Cardiac fibroblast (primary cell): ENCODE results near the gene PRPF39.
"Not testable (repeated sequence)": the region's sequence is repeated elsewhere in the genome, so short reads cannot be mapped to it uniquely, and the experiment has no call there.

Experiments
- DNase-seq, 2 donors: peaks; one replicate each; pipeline versions ENCODE4 v3.0.0 to v3.0.0-alpha.2; 2010; ENCODE audit warnings: low read depth in 2 of 2
- H3K4me3 ChIP-seq, 2 donors: replicated peaks in 1 of 2; 1 replicate in 1 of 2; 2 replicates in 1 of 2; pipeline ENCODE4 v1.5.1; 2011; ENCODE audit warnings: low read depth in 2 of 2, low read length in 2 of 2, mild to moderate bottlenecking in 2 of 2, moderate library complexity in 1 of 2
- TF ChIP-seq, protein P1 (sequence below): IDR thresholded peaks from one replicate; pipeline ENCODE4 v1.5.1; 2011; ENCODE audit warnings: low read depth, mild to moderate bottlenecking, low read length, inconsistent platforms

The PRPF39 gene

DNA sequence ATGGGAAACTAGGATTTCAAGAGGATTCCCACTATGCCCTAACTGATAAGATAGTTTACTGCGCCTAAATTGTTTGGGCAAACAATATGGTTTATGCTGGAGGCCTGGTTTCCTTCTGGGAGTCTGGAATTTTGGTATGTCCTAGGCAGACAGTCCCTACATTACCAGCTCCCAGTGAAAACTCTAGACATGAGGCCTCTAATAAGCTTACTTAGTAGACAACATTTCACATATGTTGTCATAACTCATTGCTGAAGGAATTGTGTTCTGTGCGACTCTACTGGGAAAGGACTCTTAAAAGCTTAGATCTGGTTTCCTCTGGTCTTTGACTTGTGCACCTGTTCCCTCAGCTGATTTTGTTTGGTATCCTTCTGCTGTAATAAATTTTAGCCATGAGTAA, 18.0 kb upstream of the PRPF39 start:
- H3K4me3 ChIP-seq: no peak overlapping the region
- DNase-seq: no peak
- TF ChIP-seq, protein P1, sequence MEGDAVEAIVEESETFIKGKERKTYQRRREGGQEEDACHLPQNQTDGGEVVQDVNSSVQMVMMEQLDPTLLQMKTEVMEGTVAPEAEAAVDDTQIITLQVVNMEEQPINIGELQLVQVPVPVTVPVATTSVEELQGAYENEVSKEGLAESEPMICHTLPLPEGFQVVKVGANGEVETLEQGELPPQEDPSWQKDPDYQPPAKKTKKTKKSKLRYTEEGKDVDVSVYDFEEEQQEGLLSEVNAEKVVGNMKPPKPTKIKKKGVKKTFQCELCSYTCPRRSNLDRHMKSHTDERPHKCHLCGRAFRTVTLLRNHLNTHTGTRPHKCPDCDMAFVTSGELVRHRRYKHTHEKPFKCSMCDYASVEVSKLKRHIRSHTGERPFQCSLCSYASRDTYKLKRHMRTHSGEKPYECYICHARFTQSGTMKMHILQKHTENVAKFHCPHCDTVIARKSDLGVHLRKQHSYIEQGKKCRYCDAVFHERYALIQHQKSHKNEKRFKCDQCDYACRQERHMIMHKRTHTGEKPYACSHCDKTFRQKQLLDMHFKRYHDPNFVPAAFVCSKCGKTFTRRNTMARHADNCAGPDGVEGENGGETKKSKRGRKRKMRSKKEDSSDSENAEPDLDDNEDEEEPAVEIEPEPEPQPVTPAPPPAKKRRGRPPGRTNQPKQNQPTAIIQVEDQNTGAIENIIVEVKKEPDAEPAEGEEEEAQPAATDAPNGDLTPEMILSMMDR: no peak

DNA sequence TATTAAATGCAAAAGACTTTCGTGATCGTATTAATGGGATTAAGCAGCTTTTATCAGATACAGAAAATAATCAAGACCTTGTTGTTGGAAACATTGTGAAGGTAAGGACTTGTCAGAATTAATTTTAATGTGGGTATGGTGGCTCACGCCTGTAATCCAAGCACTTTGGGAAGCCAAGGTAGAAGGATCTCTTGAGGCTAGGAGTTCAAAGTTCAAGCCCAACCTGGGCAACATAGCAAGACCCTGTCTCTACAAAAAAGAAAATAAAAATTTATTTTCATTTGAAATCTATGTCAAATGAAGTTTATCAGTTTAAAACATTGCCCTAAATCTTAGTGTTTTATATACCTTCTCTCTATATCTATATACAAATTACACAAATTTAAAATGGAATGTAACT, 17.2 kb upstream of the PRPF39 start:
- no peak overlapping the region for H3K4me3 ChIP-seq
- no peak for DNase-seq
- TF ChIP-seq, protein P1: no peak

DNA sequence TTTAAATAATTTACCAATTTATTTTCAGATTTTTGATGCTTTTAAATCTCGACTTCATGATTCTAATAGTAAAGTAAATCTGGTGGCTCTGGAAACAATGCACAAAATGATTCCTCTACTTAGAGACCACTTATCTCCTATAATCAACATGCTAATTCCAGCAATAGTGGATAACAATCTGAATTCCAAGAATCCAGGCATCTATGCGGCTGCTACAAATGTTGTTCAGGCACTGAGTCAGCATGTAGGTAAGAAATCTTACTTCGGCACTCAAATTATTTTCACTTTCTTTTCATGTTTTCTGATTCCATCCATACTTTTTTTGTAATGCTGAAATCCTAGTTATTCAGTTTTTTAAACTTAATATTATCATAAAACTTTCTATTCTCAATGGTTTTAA, 15.5 kb upstream of the PRPF39 start:
- DNase-seq: no peak
- TF ChIP-seq, protein P1: no peak
- no peak overlapping the region for H3K4me3 ChIP-seq

DNA sequence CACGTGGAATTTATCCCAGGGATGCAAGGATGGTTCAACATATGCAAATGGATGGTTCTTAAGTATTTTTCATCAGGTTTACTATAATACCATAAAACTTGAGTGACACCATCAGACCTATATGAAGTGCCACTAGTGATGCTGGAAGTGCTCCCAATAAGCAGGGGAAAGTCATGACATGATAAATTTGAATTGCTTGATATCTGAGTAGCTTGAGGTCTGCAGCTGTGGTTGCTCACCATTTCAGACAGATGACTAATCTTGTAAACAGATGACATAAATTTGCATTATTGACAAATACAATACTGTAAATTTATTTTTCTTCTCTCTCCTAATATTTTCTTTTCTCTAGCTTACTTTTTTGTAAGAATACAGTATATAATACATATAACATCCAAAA, 13.7 kb upstream of the PRPF39 start:
- no peak overlapping the region for H3K4me3 ChIP-seq
- TF ChIP-seq, protein P1: no peak
- peak in 1 of 2 donors; percentile 39 for DNase-seq

DNA sequence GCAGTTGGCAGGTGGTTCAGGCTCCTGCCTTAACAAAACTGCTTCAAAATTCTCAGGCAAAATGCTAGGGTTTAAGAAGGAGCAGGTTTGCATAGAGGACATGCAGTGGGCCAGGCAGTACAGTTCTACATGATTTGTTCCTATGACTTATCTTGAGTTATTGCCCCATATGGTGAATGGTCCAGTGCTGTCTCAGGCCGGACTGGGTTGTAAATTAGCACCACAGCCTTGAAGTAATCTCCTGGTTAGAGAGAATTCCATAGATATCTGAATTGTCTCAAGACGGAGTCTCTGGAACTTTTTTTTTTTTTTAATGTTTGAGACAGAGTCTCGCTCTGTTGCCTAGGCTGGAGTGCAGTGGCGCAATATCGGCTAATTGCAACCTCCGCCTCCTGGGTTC, 11.8 kb upstream of the PRPF39 start:
- no peak for DNase-seq
- no peak overlapping the region for H3K4me3 ChIP-seq
- TF ChIP-seq, protein P1: no peak

DNA sequence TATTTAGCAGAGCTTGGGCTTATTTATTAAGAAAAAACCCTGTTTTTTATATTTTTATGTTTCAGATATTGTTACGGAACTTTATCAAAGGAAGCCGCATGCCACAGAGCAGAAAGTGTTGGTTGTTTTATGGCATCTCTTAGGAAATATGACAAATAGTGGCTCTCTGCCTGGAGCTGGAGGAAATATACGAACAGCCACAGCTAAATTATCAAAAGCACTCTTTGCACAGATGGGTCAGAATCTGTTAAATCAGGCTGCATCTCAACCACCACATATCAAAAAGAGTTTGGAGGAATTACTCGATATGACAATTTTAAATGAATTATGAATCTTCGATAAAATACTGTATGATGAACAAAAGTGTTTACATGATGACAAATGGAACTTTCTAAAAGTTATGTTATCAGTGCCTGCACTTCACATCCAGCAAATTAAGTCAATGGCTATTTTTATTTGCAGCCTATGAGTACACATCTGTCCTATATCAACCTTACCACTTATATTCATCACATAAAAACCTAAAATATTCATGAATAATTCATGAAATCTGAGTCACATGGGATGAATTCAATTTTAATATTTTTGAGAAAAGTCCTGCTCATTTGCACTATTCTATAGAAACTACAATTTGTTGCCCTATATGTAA, 10.6 kb upstream of the PRPF39 start:
- DNase-seq: no peak
- TF ChIP-seq, protein P1: no peak
- H3K4me3 ChIP-seq: no peak overlapping the region

DNA sequence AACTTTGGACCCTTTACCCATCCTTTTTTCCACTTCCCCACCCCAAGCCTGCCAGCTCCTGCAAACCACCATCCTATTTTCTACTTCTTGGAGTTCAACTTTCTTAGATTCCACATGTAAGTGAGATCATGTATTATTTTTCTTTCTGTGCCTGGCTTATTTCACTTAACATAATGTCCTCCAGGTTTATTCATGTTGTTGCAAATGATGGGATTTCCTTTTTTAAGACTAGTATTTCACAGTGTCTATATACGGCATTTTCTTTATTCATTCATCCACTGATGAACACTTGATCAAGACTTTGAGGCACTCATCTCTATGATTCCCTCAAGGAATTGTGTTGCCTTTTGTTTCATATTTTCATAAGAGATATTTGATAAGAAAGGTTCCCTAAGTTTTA, 5.6 kb upstream of the PRPF39 start:
- TF ChIP-seq, protein P1: no peak
- no peak overlapping the region for H3K4me3 ChIP-seq
- DNase-seq: no peak

DNA sequence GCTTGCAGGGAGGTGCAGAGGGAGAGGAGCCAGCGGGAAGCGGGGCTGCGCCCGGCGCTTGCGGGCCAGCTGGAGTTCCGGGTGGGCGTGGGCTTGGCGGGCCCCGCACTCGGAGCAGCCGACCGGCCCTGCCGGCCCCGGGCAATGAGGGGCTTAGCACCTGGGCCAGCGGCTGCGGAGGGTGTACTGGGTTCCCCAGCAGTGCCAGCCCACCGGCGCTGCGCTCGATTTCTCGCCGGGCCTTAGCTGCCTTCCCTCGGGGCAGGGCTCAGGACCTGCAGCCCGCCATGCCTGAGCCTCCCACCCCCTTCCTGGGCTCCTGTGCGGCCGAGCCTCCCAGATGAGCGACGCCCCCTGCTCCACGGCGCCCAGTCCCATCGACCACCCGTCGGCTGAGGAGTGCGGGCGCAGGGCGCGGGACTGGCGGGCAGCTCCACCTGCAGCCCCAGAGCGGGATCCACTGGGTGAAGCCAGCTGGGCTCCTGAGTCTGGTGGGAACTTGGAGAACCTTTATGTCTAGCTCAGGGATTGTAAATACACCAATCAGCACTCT, 3.4 kb upstream of the PRPF39 start:
- not testable (repeated sequence) for DNase-seq, H3K4me3 ChIP-seq

DNA sequence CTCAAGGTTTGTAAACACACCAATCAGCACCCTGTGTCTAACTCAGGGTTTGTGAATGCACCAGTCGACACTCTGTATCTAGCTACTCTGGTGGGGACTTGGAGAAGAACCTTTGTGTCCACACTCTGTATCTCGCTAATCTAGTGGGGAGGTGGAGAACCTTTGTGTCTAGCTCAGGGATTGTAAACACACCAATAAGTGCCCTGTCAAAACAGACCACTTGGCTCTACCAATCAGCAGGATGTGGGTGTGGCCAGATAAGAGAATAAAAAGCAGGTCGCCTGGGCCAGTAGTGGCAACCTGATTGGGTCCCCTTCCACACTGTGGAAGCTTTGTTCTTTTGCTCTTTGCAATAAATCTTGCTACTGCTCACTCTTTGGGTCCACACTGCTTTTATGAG, 2.8 kb upstream of the PRPF39 start:
- DNase-seq: not testable (repeated sequence)

More for the DNA sequence above, 2.8 kb upstream of the PRPF39 start:
- not testable (repeated sequence) for H3K4me3 ChIP-seq
